Dermis lymphatic vessel endothelial cell (primary cell): ENCODE measurements around the gene MALL. TPM values are rescaled to one million over a fixed set of nuclear protein-coding genes. Genes with fewer than 3 reads are reported as not detected.

Experiments
- total RNA-seq: library from RNA; depleted of rRNA; stranded (reverse); fragments of >200 nt; gene quantifications from 2 replicates; pipeline ENCODE4 v1.2.1, GENCODE V29; 2014

Gene MALL
- total RNA-seq = 11.7 and 37.3 TPM in 2 replicates

GRCh38 chr2:110115291-110116032 is at the start of gene MALL:
Gene MALL (minus strand): TSS chr2:110115822. CDS start chr2:110115792, 30 bp downstream.

Other genes starting within 250 kb of the MALL start
- 17.3 and 31.3 TPM in 2 replicates for gene LIMS3, start 217.1 kb downstream of the MALL start, total RNA-seq
- gene NPHP1, start 89.2 kb upstream of the MALL start, total RNA-seq = 1.4 and 2.8 TPM in 2 replicates
- gene MTLN, start 96.7 kb upstream of the MALL start, total RNA-seq = 33.7 and 37.1 TPM in 2 replicates